Mesendoderm (in vitro differentiated cells): ENCODE data around the gene GALNT6.
A peak's percentile ranks its signal among the peaks of the same experiment; 100 is the strongest.

Source experiments
- DNase-seq: peaks from one replicate; pipeline ENCODE4 v3.0.0; 2013
- H2AK5ac ChIP-seq: 2 replicates; pipeline ENCODE4 v1.6.1; 2013; ENCODE audit warnings: low read length, inconsistent platforms
- H2BK120ac ChIP-seq: 2 replicates; pipeline ENCODE4 v1.6.1; 2013; ENCODE audit warnings: low read depth, mild to moderate bottlenecking, low read length, moderate library complexity, mixed read lengths
- H2BK15ac ChIP-seq: replicated peaks from 2 replicates; pipeline ENCODE4 v1.6.1; 2013; ENCODE audit warnings: low read depth, mild to moderate bottlenecking, moderate library complexity
- H2BK5ac ChIP-seq: 2 replicates; pipeline ENCODE4 v1.6.1; 2013; ENCODE audit warnings: low read length, inconsistent platforms
- H3K18ac ChIP-seq: 2 replicates; pipeline ENCODE4 v1.6.1; 2013; ENCODE audit warnings: mild to moderate bottlenecking, low read length, mixed read lengths
- H3K23ac ChIP-seq: one replicate; pipeline ENCODE4 v1.6.1; 2013; ENCODE audit warnings: low read length
- H3K27ac ChIP-seq: 2 replicates; pipeline ENCODE4 v1.5.1; 2013; ENCODE audit warnings: low read depth, mild to moderate bottlenecking, inconsistent platforms, low read length, moderate library complexity
- H3K27me3 ChIP-seq: 2 replicates; pipeline ENCODE4 v1.6.1; 2013; ENCODE audit warnings: low read length, control low read depth, mild to moderate bottlenecking, inconsistent platforms; ENCODE audit not compliant: insufficient read depth, poor library complexity
- H3K36me3 ChIP-seq: 2 replicates; pipeline ENCODE4 v1.6.1; 2013; ENCODE audit warnings: low read length, inconsistent platforms; ENCODE audit not compliant: control insufficient read depth, insufficient read depth
- H3K4ac ChIP-seq: one replicate; pipeline ENCODE4 v1.6.1; 2013; ENCODE audit warnings: low read depth, mild to moderate bottlenecking, low read length, moderate library complexity
- H3K4me1 ChIP-seq: 2 replicates; pipeline ENCODE4 v1.6.1; 2013; ENCODE audit warnings: low read depth, low read length, inconsistent platforms; ENCODE audit not compliant: control insufficient read depth
- H3K4me2 ChIP-seq: 2 replicates; pipeline ENCODE4 v1.6.1; 2013; ENCODE audit warnings: low read length
- H3K4me3 ChIP-seq: 2 replicates; pipeline ENCODE4 v1.5.1; 2013; ENCODE audit warnings: mild to moderate bottlenecking, low read length
- H3K56ac ChIP-seq: one replicate; pipeline ENCODE4 v1.6.1; 2013; ENCODE audit warnings: low read length
- H3K79me1 ChIP-seq: 2 replicates; pipeline ENCODE4 v1.6.1; 2013; ENCODE audit warnings: low read length, inconsistent platforms
- H3K79me2 ChIP-seq: 2 replicates; pipeline ENCODE4 v1.6.1; 2013; ENCODE audit warnings: mild to moderate bottlenecking, low read length; ENCODE audit not compliant: control insufficient read depth, insufficient read depth
- H3K9ac ChIP-seq: 2 replicates; pipeline ENCODE4 v1.6.1; 2013; ENCODE audit warnings: low read length, inconsistent platforms
- H4K5ac ChIP-seq: one replicate; pipeline ENCODE4 v1.6.1; 2013; ENCODE audit warnings: low read length
- H4K8ac ChIP-seq: one replicate; pipeline ENCODE4 v1.6.1; 2013; ENCODE audit warnings: low read depth, mild to moderate bottlenecking, control low read depth, low read length, moderate library complexity
- WGBS: extraction: QIAGEN DNeasy Blood & Tissue Kit; methylation state at CpG from one replicate; pipeline ENCODE4 v1.1.7; 2013; ENCODE audit warnings: low lambda C conversion rate, missing lambda C conversion rate; ENCODE audit not compliant: insufficient coverage; ENCODE audit errors: extremely low coverage; 5-methylcytosine and 5-hydroxymethylcytosine counted together

Gene GALNT6

GRCh38 chr12:51377099-51377984 lies 13.9 kb downstream of the GALNT6 start:
- Histone ChIP-seq H3K4ac (no peak overlapping the region), H3K79me1 (no peaks in the 10 kb centered on the region), H3K27ac (no peak overlapping the region), H3K4me1 (peaks cover under 1% of the 10 kb centered on the region), H2BK120ac (no peak overlapping the region), H3K18ac (no peak overlapping the region), H3K56ac (no peak overlapping the region), H3K23ac (no peak overlapping the region), H3K4me3 (no peak overlapping the region), H2BK15ac (no peak overlapping the region), H2BK5ac (no peak overlapping the region), H3K79me2 (no peaks in the 10 kb centered on the region), H3K36me3 (no peaks in the 10 kb centered on the region), H3K27me3 (no peaks in the 10 kb centered on the region), H3K4me2 (no peak overlapping the region), H2AK5ac (no peak overlapping the region), H4K8ac (no peak overlapping the region), H3K9ac (no peak overlapping the region), H4K5ac (no peak overlapping the region)
- no CpG with 5 or more reads among the region's 11 CpGs for WGBS
- no peak for DNase-seq

- H3K4ac ChIP-seq = no peak overlapping the region
- no peaks in the 10 kb centered on the region for H3K27me3 ChIP-seq
- no CpG with 5 or more reads among the region's 5 CpGs for WGBS
- no peak overlapping the region for H3K23ac ChIP-seq
- no peaks in the 10 kb centered on the region for H3K79me1 ChIP-seq
- H2BK120ac ChIP-seq = no peak overlapping the region
- H3K36me3 ChIP-seq = no peaks in the 10 kb centered on the region
- no peak overlapping the region for H2BK15ac ChIP-seq
- no peak for DNase-seq
- no peak overlapping the region for H2BK5ac ChIP-seq
- H4K8ac ChIP-seq = no peak overlapping the region
- no peak overlapping the region for H4K5ac ChIP-seq
- H3K56ac ChIP-seq = no peak overlapping the region
- H3K27ac ChIP-seq = no peak overlapping the region
- no peak overlapping the region for H2AK5ac ChIP-seq
- no peak overlapping the region for H3K4me3 ChIP-seq
- H3K4me2 ChIP-seq = no peak overlapping the region
- no peak overlapping the region for H3K18ac ChIP-seq
- peaks cover 3% of the 10 kb centered on the region for H3K4me1 ChIP-seq
- H3K79me2 ChIP-seq = no peaks in the 10 kb centered on the region
- H3K9ac ChIP-seq = no peak overlapping the region
Measured at GRCh38 chr12:51374856-51375255, 16.4 kb downstream of the GALNT6 start.

GRCh38 chr12:51374361-51374760 lies 16.8 kb downstream of the GALNT6 start:
- Histone ChIP-seq H3K4me3 (no peak overlapping the region), H3K9ac (no peak overlapping the region), H4K8ac (no peak overlapping the region), H2BK15ac (no peak overlapping the region), H2BK120ac (no peak overlapping the region), H3K27me3 (no peaks in the 10 kb centered on the region), H3K79me2 (no peaks in the 10 kb centered on the region), H3K18ac (no peak overlapping the region), H4K5ac (no peak overlapping the region), H3K27ac (no peak overlapping the region), H3K4ac (no peak overlapping the region), H3K36me3 (no peaks in the 10 kb centered on the region), H3K4me2 (no peak overlapping the region), H2BK5ac (no peak overlapping the region), H3K56ac (no peak overlapping the region), H3K4me1 (peaks cover 3% of the 10 kb centered on the region), H3K23ac (no peak overlapping the region), H3K79me1 (no peaks in the 10 kb centered on the region), H2AK5ac (no peak overlapping the region)
- WGBS = no CpG with 5 or more reads among the region's 2 CpGs
- no peak for DNase-seq

- Histone ChIP-seq H4K8ac (no peak overlapping the region), H3K4me3 (no peak overlapping the region), H3K36me3 (no peaks in the 10 kb centered on the region), H2AK5ac (no peak overlapping the region), H3K27ac (no peak overlapping the region), H2BK120ac (no peak overlapping the region), H3K79me1 (no peaks in the 10 kb centered on the region), H3K4ac (no peak overlapping the region), H3K18ac (no peak overlapping the region), H4K5ac (no peak overlapping the region), H3K79me2 (no peaks in the 10 kb centered on the region), H3K4me1 (peaks cover 3% of the 10 kb centered on the region), H3K56ac (no peak overlapping the region), H3K27me3 (no peaks in the 10 kb centered on the region), H3K23ac (no peak overlapping the region), H3K9ac (no peak overlapping the region), H2BK15ac (no peak overlapping the region), H2BK5ac (no peak overlapping the region), H3K4me2 (no peak overlapping the region)
- no CpG with 5 or more reads among the region's 3 CpGs for WGBS
- no peak for DNase-seq
Measured at GRCh38 chr12:51373187-51373586, 18.0 kb downstream of the GALNT6 start.

- no CpG with 5 or more reads among the region's 2 CpGs for WGBS
- Histone ChIP-seq H3K4me3 (no peak overlapping the region), H3K36me3 (no peaks in the 10 kb centered on the region), H3K27ac (peak overlapping the region; percentile 50), H3K4me2 (no peak overlapping the region), H3K18ac (peak overlapping the region; percentile 9), H4K5ac (no peak overlapping the region), H4K8ac (no peak overlapping the region), H3K56ac (peak overlapping the region; percentile 49), H2BK5ac (no peak overlapping the region), H3K4me1 (peaks cover 3% of the 10 kb centered on the region), H2BK120ac (no peak overlapping the region), H3K23ac (no peak overlapping the region), H2BK15ac (no peak overlapping the region), H2AK5ac (no peak overlapping the region), H3K4ac (no peak overlapping the region), H3K79me1 (no peaks in the 10 kb centered on the region), H3K79me2 (no peaks in the 10 kb centered on the region), H3K27me3 (no peaks in the 10 kb centered on the region), H3K9ac (no peak overlapping the region)
- peak; percentile 36 for DNase-seq
Measured at GRCh38 chr12:51372021-51372420, 19.2 kb downstream of the GALNT6 start.
